ENCODE results near the gene CISD1.

DNA sequence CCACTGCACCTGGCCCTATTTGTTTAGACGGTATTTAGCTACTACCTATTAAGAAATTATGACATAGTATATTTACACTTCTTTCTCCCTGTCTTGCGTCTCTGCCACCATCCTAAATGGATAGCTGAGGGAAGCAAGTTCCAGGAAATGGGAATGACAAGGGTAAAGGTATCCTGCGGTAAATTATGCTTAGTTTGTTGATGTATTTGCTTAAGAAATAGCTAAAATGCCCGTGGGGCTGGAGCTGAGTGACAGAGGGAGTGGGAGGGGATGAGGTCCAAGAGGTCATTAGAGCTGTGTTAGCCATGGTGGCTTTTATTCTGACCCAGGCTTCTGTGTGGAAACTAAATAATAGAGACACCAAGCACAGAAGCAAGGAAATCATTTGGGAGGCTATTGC lies 36.9 kb downstream of the CISD1 start:
- TF ChIP-seq RAD21 (conservative IDR thresholded peaks at IDR 0.05), result no peak
- TF ChIP-seq, protein P1, sequence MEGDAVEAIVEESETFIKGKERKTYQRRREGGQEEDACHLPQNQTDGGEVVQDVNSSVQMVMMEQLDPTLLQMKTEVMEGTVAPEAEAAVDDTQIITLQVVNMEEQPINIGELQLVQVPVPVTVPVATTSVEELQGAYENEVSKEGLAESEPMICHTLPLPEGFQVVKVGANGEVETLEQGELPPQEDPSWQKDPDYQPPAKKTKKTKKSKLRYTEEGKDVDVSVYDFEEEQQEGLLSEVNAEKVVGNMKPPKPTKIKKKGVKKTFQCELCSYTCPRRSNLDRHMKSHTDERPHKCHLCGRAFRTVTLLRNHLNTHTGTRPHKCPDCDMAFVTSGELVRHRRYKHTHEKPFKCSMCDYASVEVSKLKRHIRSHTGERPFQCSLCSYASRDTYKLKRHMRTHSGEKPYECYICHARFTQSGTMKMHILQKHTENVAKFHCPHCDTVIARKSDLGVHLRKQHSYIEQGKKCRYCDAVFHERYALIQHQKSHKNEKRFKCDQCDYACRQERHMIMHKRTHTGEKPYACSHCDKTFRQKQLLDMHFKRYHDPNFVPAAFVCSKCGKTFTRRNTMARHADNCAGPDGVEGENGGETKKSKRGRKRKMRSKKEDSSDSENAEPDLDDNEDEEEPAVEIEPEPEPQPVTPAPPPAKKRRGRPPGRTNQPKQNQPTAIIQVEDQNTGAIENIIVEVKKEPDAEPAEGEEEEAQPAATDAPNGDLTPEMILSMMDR (IDR thresholded peaks at IDR 0.05; ENCODE audit: poor library complexity, severe bottlenecking), result no peak

Measured in neural cell (in vitro differentiated cells).